A549 treated with Hydrocortisone at 1 μM for 4 hours (cell line): ENCODE data around the gene TP53INP2. TPM values are rescaled to one million over a fixed set of nuclear protein-coding genes. Genes with fewer than 3 reads are reported as not detected.

Source experiments
- total RNA-seq: library from RNA; stranded (reverse); fragments of 200-300 nt; extraction: Qiagen RNA extraction; gene quantifications from 5 replicates; pipeline ENCODE4 v1.2.3, GENCODE V29; 2022

Gene TP53INP2
- 6.6 to 9.0 TPM (median 7.9 TPM) in 5 replicates for total RNA-seq

GRCh38 chr20:34704177-34705007 lies at the start of gene TP53INP2:
Gene TP53INP2 (plus strand): TSS chr20:34704344. CDS start chr20:34708740, 4,396 bp downstream.

GRCh38 chr20:34676642-34677373 lies 27.3 kb upstream of the TP53INP2 start, which contains the start of gene PIGU:
Gene PIGU (minus strand): TSS chr20:34677092. CDS start chr20:34677085, 7 bp downstream.

Other genes with a start within 250 kb of the TP53INP2 start
- gene DYNLRB1, start 187.9 kb upstream of the TP53INP2 start, total RNA-seq: 198 to 243 TPM (median 228 TPM) in 5 replicates
- gene MAP1LC3A, start 145.6 kb upstream of the TP53INP2 start, total RNA-seq: 17.8 to 30.5 TPM (median 26.1 TPM) in 5 replicates
- 26.3 to 29.0 TPM (median 27.9 TPM) in 5 replicates for gene PIGU, start 27.3 kb upstream of the TP53INP2 start, total RNA-seq
- gene NCOA6, start 121.3 kb downstream of the TP53INP2 start, total RNA-seq: 17.3 to 20.2 TPM (median 19.0 TPM) in 5 replicates
- gene GGT7, start 168.5 kb downstream of the TP53INP2 start, total RNA-seq: 7.0 to 8.4 TPM (median 7.5 TPM) in 5 replicates
- 8.4 to 10.6 TPM (median 10.2 TPM) in 5 replicates for gene ACSS2, start 172.3 kb downstream of the TP53INP2 start, total RNA-seq